Prostate gland (tissue), 2 donors: Measurements from ENCODE around the gene CCDC122.

Source experiments
- POLR2A ChIP-seq: fragments of 450-650 bp; IDR thresholded peaks from one replicate; pipeline ENCODE4 v1.6.1; 2016; ENCODE audit warnings: antibody characterized with exemption, mild to moderate bottlenecking
- POLR2AphosphoS5 ChIP-seq: sonication (generic); formaldehyde crosslinking; IDR thresholded peaks from one replicate; pipeline ENCODE4 v1.6.1; 2017; ENCODE audit warnings: antibody characterized with exemption
- TF ChIP-seq, protein P1 (sequence below), 4 experiments: fragments of 200-600 bp in 2 of 4; fragments of 450-650 bp in 2 of 4; sonication (generic) in 2 of 4; IDR thresholded peaks; 1 replicate in 3 of 4; 2 replicates in 1 of 4; pipeline ENCODE4 v1.5.1; 2016 to 2019; ENCODE audit warnings: antibody characterized with exemption in 4 of 4, mild to moderate bottlenecking in 2 of 4, moderate library complexity in 2 of 4

DNA sequence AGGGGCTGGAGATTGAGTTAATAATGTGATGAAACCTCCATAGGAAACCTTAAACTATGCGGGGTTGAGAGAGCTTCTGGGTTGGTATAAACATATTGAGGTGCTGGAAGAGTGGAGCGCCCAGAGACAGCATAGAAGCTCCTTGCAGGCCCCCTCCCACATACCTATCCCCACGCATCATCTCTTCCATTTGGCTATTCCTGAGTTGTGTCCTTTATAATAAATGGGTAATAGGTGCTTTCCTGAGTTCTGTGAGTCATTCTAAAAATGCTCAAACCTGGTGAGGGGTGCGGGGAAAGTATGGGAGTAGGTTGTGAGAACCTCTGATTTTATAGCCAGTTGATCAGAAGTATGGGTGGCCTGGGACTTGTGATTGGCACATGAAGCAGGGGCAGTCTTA lies 14.6 kb downstream of the CCDC122 start:
- TF ChIP-seq, protein P1, sequence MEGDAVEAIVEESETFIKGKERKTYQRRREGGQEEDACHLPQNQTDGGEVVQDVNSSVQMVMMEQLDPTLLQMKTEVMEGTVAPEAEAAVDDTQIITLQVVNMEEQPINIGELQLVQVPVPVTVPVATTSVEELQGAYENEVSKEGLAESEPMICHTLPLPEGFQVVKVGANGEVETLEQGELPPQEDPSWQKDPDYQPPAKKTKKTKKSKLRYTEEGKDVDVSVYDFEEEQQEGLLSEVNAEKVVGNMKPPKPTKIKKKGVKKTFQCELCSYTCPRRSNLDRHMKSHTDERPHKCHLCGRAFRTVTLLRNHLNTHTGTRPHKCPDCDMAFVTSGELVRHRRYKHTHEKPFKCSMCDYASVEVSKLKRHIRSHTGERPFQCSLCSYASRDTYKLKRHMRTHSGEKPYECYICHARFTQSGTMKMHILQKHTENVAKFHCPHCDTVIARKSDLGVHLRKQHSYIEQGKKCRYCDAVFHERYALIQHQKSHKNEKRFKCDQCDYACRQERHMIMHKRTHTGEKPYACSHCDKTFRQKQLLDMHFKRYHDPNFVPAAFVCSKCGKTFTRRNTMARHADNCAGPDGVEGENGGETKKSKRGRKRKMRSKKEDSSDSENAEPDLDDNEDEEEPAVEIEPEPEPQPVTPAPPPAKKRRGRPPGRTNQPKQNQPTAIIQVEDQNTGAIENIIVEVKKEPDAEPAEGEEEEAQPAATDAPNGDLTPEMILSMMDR (IDR thresholded peaks at IDR 0.05) = no peak
- no peak for TF ChIP-seq POLR2AphosphoS5
- no peak for TF ChIP-seq POLR2A
